ENCODE results near the gene BOD1. TPM values are rescaled to one million over a fixed set of nuclear protein-coding genes. Genes with fewer than 3 reads are reported as not detected.

The BOD1 gene
- total RNA-seq (2012; rRNA removed), result 47.2 and 47.4 TPM in 2 replicates

DNA sequence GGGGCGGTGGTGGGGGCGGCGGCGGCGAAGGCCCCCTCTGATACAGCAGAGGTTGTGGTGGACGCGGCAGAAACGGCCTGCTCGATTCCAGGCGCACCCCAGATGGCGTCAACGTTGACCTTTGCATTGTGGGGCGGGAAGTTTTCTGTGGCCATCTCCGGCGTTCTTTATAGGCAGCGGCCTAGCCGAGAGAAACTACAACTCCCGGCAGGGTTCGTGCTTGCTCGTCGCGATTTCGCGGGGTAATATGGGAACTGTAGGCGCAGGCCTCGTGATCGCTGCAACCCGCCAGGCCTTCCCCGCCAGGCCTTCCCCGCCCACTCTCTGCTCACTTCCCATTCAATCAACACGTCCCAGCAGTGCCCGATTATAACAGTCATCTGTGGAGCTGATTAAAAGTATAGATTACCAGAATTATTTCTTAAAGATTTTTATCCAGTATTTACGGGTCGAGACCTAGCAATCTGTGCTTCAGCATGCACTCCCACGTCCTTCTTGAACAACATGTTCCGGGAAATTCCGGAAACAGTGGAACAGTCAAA is at the start of gene BOD1:
Gene BOD1 (minus strand): TSS at position 74 of the 542 bp plus-strand sequence. CDS start 214 bp downstream, outside the sequence.
- H3K4me3 ChIP-seq (ENCODE audit: low read length), result peak within 1 kb of the TSS; percentile 89
- H3K4me1 ChIP-seq (ENCODE audit: control insufficient read depth, insufficient read depth, low read length), result peaks cover 31% of the 10 kb centered on the region
- H3K4me2 ChIP-seq (ENCODE audit: low read length), result peak within 1 kb of the TSS; percentile 89
- peaks cover 17% of the 10 kb centered on the region for H3K36me3 ChIP-seq (ENCODE audit: insufficient read depth, low read length)
- H3K9me3 ChIP-seq (replicated peaks; ENCODE audit: low read length), result no peaks in the 10 kb centered on the region
- peak within 1 kb of the TSS; percentile 96 for H3K9ac ChIP-seq (ENCODE audit: low read depth, low read length)
- no peaks in the 10 kb centered on the region for H3K27me3 ChIP-seq (ENCODE audit: control insufficient read depth, insufficient read depth, low read length)

DNA sequence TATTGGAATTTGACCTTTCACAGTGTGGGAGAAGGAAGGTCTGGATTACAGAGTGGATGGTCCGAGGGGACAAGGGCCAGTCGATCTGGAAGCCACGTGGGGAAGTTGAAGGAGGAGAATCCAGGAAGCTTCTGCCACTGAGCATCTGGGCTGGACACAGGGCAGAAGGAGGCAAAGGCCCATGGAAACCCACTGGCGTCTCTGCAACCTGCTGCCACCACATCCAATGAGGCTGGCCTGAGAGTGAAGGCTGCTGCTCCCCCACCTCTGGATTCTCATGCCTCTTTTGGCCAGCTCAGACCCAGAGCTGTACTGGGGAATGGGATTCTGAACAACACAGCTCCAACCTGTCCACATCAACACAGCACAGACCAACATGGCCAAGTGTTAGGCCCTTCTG is 48.9 kb upstream of the BOD1 start:
- H3K4me2 ChIP-seq (ENCODE audit: low read length), result no peak overlapping the region
- H3K4me3 ChIP-seq (ENCODE audit: low read length), result no peak overlapping the region
- no peak overlapping the region for H3K9ac ChIP-seq (ENCODE audit: low read depth, low read length)
- H3K9me3 ChIP-seq (replicated peaks; ENCODE audit: low read length), result no peaks in the 10 kb centered on the region
- no peaks in the 10 kb centered on the region for H3K27me3 ChIP-seq (ENCODE audit: control insufficient read depth, insufficient read depth, low read length)
- peaks cover 4% of the 10 kb centered on the region for H3K4me1 ChIP-seq (ENCODE audit: control insufficient read depth, insufficient read depth, low read length)
- H3K36me3 ChIP-seq (ENCODE audit: insufficient read depth, low read length), result no peaks in the 10 kb centered on the region

DNA sequence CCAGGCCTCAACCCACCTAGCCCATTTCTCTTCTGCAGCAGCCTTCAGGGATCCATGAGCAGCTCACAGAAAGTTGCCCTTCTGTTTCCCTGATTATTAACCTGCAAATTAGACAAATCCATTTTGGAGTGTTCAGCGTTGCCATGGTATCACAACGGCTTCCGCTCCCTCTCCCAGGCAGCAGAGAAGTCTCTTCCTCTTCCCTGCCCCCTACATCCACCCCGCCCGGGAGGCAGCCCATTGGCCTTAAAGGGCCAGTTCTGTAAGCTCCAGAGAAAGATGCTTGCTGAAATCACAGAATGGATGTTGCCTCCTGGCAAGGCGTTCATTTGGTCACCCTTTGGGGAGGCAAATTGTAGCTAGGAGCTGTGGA is 47.7 kb upstream of the BOD1 start:
- H3K27me3 ChIP-seq (ENCODE audit: control insufficient read depth, insufficient read depth, low read length), result peaks cover under 1% of the 10 kb centered on the region
- H3K36me3 ChIP-seq (ENCODE audit: insufficient read depth, low read length), result no peaks in the 10 kb centered on the region
- H3K4me2 ChIP-seq (ENCODE audit: low read length), result no peak overlapping the region
- no peaks in the 10 kb centered on the region for H3K4me1 ChIP-seq (ENCODE audit: control insufficient read depth, insufficient read depth, low read length)
- H3K4me3 ChIP-seq (ENCODE audit: low read length), result no peak overlapping the region
- H3K9ac ChIP-seq (ENCODE audit: low read depth, low read length), result no peak overlapping the region
- no peaks in the 10 kb centered on the region for H3K9me3 ChIP-seq (replicated peaks; ENCODE audit: low read length)

GRCh38 chr5:173663352-173664153 is 47.1 kb upstream of the BOD1 start:
- no peak overlapping the region for H3K4me3 ChIP-seq (ENCODE audit: low read length)
- no peaks in the 10 kb centered on the region for H3K9me3 ChIP-seq (replicated peaks; ENCODE audit: low read length)
- peaks cover 6% of the 10 kb centered on the region for H3K27me3 ChIP-seq (ENCODE audit: control insufficient read depth, insufficient read depth, low read length)
- no peak overlapping the region for H3K9ac ChIP-seq (ENCODE audit: low read depth, low read length)
- H3K4me1 ChIP-seq (ENCODE audit: control insufficient read depth, insufficient read depth, low read length), result no peaks in the 10 kb centered on the region
- no peak overlapping the region for H3K4me2 ChIP-seq (ENCODE audit: low read length)
- H3K36me3 ChIP-seq (ENCODE audit: insufficient read depth, low read length), result no peaks in the 10 kb centered on the region

DNA sequence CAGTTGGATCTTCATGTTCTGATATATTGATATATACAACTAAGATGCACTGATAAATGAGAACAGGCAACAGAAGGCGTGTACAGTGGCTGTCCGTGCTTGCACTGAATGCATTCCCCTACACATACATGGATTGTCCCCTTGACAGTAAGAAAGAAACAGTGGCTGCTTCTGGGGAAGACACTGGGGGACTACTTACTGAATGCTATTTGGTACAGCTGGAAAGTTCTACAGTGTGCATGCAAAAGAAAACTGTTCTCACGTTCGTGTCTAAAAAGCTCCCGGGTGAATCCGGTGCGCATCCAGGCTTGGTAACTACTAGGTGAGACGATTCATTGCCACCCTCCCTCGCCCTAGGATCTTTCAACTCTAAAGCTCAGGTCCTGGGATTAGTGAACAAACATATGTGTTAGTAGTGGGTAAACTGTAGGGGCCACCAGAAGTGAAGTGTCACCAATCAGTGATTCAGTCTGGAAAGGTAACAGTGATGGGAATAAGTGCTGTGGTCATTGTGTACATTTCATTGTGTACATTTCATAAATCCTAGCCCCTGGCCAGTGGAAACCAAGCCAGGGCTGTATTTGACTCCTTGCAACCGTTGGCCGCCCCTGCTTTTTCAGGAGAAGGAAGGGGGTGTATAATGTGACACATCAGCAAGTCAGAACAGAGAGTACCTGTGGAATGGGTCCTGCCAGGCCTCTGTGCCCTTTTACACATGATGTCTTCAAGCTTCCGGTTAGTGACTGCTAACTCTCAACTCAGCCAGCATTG is 46.3 kb upstream of the BOD1 start:
- H3K27me3 ChIP-seq (ENCODE audit: control insufficient read depth, insufficient read depth, low read length), result peaks cover 7% of the 10 kb centered on the region
- no peaks in the 10 kb centered on the region for H3K36me3 ChIP-seq (ENCODE audit: insufficient read depth, low read length)
- no peaks in the 10 kb centered on the region for H3K9me3 ChIP-seq (replicated peaks; ENCODE audit: low read length)
- no peak overlapping the region for H3K4me2 ChIP-seq (ENCODE audit: low read length)
- H3K9ac ChIP-seq (ENCODE audit: low read depth, low read length), result no peak overlapping the region
- no peaks in the 10 kb centered on the region for H3K4me1 ChIP-seq (ENCODE audit: control insufficient read depth, insufficient read depth, low read length)
- no peak overlapping the region for H3K4me3 ChIP-seq (ENCODE audit: low read length)

DNA sequence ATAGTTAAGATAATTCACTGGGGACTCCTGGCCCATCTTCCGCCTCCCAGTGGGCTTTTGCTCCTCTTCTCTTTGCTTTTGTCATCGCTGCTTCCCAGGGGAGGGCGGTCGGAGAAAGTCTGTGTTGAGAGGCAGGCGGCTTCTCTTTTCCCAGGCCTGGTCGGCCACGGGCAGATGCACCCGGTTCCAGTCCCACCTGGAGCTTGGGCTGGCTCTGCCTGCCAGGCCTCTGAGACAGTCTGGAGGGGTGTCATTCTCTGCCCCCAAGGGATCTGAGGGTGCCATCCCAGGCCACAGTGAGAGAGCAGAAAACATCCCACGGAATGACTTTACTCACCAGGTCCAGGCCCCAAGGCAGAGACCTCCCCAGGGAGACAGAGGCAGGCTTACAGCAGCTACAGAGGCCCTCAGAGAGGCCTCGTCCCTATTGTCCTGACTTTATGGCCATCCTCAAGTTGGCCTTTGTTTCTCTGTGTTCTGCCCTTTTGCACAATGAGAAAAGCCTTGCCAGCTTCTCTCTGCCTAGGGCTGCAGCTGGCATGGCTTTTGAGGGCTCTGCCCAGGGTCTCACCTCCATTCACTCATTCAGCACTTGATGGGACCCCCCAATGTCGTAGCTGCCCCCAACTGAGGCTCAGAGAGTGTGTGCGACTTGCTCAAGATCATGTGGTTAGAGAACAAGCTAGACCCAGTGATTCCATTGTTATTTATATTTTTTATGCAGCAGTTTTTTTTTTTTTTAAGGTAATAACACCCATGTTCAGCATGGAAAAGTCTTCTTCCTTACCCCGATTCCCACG is 44.2 kb upstream of the BOD1 start:
- Histone ChIP-seq H3K4me2 (ENCODE audit: low read length) (no peak overlapping the region), H3K9me3 (replicated peaks; ENCODE audit: low read length) (no peaks in the 10 kb centered on the region), H3K36me3 (ENCODE audit: insufficient read depth, low read length) (no peaks in the 10 kb centered on the region), H3K4me3 (ENCODE audit: low read length) (no peak overlapping the region), H3K27me3 (ENCODE audit: control insufficient read depth, insufficient read depth, low read length) (peaks cover 12% of the 10 kb centered on the region), H3K9ac (ENCODE audit: low read depth, low read length) (no peak overlapping the region), H3K4me1 (ENCODE audit: control insufficient read depth, insufficient read depth, low read length) (no peaks in the 10 kb centered on the region)

GRCh38 chr5:173659423-173659822 is 43.0 kb upstream of the BOD1 start:
- Histone ChIP-seq H3K4me1 (ENCODE audit: control insufficient read depth, insufficient read depth, low read length) (no peaks in the 10 kb centered on the region), H3K36me3 (ENCODE audit: insufficient read depth, low read length) (no peaks in the 10 kb centered on the region), H3K4me3 (ENCODE audit: low read length) (no peak overlapping the region)

DNA sequence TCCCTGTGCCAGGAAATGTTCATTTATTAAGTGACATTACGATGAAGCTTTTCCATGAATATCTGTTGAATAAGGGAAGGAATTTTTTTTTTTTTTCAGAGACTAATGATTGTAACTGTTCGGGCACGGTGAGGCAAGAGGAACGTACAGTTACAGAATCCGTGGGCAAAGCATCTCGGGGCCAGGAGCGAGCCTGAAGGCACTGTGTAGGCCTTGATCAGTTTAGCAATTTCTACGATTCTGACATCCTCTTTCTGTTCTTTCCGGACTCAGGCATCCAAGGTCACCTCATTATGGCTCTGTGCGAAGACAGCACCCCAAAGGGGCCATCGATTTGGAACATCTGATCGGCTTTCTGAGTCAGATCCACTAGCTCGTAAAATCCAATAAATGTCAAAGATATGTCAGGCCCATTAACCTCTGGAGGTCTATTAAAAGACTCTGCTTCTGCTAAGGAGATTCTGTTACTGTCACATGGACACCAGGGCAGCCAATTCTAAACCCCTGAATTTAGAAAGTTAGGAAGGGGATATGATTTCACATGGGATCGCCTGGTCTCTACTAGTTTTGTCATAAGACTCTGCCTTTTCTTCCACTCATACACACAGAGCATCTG is 41.4 kb upstream of the BOD1 start:
- Histone ChIP-seq H3K4me1 (ENCODE audit: control insufficient read depth, insufficient read depth, low read length) (no peaks in the 10 kb centered on the region), H3K27me3 (ENCODE audit: control insufficient read depth, insufficient read depth, low read length) (peaks cover 19% of the 10 kb centered on the region), H3K9me3 (replicated peaks; ENCODE audit: low read length) (no peaks in the 10 kb centered on the region), H3K4me2 (ENCODE audit: low read length) (no peak overlapping the region), H3K4me3 (ENCODE audit: low read length) (no peak overlapping the region), H3K36me3 (ENCODE audit: insufficient read depth, low read length) (no peaks in the 10 kb centered on the region), H3K9ac (ENCODE audit: low read depth, low read length) (no peak overlapping the region)

More at GRCh38 chr5:173659423-173659822, 43.0 kb upstream of the BOD1 start:
- H3K9ac ChIP-seq (ENCODE audit: low read depth, low read length), result no peak overlapping the region
- no peak overlapping the region for H3K4me2 ChIP-seq (ENCODE audit: low read length)
- no peaks in the 10 kb centered on the region for H3K9me3 ChIP-seq (replicated peaks; ENCODE audit: low read length)
- H3K27me3 ChIP-seq (ENCODE audit: control insufficient read depth, insufficient read depth, low read length), result peaks cover 12% of the 10 kb centered on the region

DNA sequence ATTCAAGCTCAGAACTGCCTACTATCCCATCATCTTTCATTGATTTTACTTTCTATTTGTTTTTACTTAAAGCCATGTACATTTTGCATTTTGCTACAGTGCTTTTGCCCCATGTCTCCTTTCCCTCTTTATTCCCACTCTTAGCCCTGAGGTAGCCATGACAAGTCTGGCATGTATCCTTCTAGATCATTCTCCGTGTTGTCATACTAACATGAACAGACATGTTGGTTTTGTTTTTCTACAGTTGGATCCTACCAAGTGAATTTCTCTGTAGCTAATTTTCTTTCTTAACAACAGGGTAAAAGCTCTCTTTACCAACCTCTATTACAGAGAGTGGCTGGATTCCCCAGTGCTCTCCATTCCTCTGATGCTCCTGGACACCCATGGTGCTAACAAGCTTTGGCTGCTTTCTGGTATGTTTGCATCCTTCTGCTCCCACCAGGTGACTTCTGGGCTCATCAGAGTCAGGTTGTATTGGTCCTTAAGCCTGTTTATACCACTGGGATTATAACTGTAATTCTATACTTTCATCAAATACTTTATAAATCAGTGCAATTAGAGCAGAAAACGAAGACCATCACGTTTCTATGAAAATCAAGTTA is 38.8 kb upstream of the BOD1 start:
- no peaks in the 10 kb centered on the region for H3K4me1 ChIP-seq (ENCODE audit: control insufficient read depth, insufficient read depth, low read length)
- H3K9me3 ChIP-seq (replicated peaks; ENCODE audit: low read length), result no peaks in the 10 kb centered on the region

DNA sequence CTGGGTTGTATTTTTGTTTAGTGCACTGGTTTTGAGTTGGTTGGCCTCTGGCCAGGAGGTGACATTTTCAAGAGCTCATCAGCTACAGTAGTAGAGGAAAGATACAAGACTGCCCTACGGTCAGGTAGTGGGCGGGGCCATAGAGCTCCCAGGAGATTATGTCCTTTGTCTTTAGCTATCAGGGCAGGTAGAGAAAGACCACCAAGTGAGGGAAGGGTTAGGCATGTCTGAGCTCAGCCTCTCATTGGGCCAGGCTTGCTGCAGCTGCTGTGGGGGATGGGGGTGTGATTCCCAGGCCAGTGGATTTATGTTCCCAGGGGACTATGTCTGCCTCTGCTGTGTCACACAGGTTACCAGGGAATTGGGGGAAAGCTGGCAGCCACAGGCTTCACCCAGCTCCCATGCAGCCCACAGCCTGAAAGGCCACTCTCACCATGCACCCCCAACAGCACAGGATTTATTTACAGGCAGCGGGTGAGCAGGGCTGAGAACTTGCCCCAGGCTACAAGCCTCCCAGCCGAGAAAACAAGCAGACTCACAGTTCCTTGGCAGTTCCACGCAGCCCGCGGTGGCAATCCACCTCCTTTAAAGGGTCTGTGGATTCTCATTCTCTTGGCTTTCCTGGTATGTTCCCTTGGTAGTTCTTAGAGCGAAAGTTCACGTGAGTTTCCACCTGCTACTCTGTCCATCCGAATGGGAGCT is 37.5 kb upstream of the BOD1 start:
- Histone ChIP-seq H3K9ac (ENCODE audit: low read depth, low read length) (no peak overlapping the region), H3K27me3 (ENCODE audit: control insufficient read depth, insufficient read depth, low read length) (peaks cover 36% of the 10 kb centered on the region), H3K4me1 (ENCODE audit: control insufficient read depth, insufficient read depth, low read length) (no peaks in the 10 kb centered on the region), H3K4me3 (ENCODE audit: low read length) (no peak overlapping the region), H3K36me3 (ENCODE audit: insufficient read depth, low read length) (no peaks in the 10 kb centered on the region), H3K9me3 (replicated peaks; ENCODE audit: low read length) (no peaks in the 10 kb centered on the region), H3K4me2 (ENCODE audit: low read length) (no peak overlapping the region)

More for the DNA sequence above, 38.8 kb upstream of the BOD1 start:
- Histone ChIP-seq H3K27me3 (ENCODE audit: control insufficient read depth, insufficient read depth, low read length) (peaks cover 33% of the 10 kb centered on the region), H3K4me3 (ENCODE audit: low read length) (no peak overlapping the region), H3K36me3 (ENCODE audit: insufficient read depth, low read length) (no peaks in the 10 kb centered on the region), H3K4me2 (ENCODE audit: low read length) (no peak overlapping the region), H3K9ac (ENCODE audit: low read depth, low read length) (no peak overlapping the region)

All from skeletal muscle satellite cell (primary cell).